ENCODE data around the gene TMEM101.
"Not testable (repeated sequence)": the region's sequence is repeated elsewhere in the genome, so short reads cannot be mapped to it uniquely, and the experiment has no call there.

TMEM101 gene

DNA sequence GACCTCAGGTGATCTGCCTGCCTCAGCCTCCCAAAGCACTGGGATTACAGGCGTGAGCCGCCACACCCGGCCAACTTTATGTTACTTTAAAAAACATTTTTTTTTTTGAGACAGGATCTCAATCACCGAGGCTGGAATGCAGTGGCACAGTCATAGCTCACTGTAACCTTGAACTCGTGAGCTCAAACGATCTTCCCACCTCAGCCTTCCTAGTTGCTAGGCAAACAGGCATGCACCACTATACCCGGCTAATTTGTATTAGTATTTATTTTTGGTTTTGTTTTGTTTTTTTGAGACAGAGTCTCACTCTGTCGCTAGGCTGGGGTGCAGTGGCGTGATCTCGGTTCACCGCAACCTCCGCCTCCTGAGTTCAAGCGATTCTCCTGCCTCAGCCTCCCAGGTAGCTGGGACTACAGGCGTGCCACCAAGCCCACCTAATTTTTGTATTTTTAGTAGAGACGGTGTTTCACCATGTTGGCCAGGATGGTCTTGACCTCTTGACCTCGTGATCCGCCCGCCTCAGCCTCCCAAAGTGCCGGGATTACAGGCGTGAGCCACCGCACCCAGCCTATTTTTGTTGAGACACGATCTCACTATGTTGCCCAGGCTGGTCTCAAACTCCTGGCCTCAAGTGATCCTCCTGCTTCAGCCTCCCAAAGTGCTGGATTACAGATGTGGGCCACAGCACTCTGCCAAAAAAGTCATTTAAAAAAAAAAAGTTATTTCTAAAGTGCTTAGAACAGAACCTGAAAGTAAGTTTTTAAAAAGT lies 42.1 kb downstream of the TMEM101 start:
- not testable (repeated sequence) for DNase-seq

DNA sequence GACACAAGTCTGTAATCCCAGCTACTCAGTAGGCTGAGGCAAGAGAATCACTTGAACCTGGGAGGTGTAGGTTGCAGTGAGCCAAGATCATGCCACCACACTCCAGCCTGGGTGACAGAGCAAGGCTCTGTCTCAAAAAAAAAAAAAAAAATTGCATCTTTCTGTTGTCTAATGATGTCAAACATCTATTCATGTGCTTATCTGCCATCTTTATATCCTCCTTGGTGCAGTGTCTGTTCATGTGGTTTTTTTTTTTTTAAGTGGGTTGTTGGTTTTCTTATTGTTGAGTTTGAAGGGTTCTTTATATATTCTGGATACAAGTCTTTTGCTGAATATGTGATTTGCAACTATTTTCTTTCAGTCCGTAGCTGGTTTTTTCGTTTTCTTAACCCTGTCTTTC lies 43.3 kb downstream of the TMEM101 start:
- DNase-seq, result not testable (repeated sequence)

DNA sequence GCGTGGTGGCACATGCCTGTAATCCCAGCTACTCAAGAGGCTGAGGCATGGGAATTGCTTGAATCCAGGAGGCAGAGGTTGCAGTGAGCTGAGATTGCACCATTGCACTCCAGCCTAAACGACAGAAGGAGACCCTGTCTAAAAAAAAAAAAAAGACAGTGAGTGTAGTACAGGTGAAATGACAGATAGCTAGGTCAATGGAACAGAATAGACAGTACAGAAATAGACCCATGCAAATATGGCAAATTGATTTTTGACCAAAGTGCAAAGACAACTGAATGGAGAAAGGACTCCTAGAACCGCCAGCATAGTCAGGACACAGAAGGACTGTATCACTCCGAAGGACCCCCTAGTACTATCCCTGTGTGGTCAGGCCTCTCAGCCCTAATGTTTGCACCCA lies 44.4 kb downstream of the TMEM101 start:
- DNase-seq, result no peak

DNA sequence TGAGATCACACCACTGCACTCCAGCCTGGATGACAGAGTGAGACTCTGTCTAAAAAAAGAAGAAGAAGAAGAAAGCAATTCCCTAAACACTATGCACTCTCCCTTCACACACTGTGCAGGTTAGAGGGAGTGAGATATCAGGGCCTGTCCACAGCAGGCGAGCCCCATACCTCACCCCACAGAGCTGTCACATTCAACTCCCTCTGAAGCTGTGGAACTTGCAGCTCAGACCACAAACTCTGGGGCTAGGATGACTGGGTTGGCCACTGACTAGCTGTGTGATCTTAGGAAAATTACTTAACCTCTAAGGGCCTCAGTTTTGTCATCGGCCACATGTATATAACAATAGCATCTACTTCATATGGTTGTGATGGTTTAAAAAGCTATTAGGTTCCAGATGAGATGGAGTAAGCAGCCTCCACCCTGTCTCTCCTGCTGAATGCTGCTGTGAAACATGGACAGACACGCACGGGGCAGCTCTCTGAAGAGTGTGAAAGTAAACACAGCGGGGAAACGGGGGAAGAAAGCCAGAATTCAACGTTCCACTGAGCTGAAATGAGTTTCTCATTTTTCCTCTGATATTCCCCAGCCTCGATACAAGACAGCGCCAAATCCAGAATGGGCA lies 47.4 kb downstream of the TMEM101 start:
- DNase-seq, result no peak

DNA sequence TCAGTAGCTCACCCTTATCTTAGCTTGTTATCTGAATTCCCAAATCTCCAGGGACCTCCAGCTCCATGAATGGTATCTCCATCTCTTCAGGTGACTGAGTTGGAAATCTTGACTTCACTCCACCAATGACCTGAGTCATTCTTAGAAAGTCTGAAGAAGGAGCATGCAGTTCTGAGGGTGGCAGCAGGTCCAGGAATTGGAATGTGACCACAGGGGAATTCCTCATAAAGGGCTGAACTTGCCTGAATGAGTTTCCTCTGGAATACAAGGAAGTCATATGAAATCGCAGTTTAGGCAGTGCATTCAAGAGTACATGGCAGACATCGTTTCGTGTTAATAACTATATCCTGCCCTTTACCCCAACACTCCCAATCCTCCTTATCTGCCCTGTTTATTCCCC lies 48.5 kb downstream of the TMEM101 start:
- DNase-seq, result no peak

DNA sequence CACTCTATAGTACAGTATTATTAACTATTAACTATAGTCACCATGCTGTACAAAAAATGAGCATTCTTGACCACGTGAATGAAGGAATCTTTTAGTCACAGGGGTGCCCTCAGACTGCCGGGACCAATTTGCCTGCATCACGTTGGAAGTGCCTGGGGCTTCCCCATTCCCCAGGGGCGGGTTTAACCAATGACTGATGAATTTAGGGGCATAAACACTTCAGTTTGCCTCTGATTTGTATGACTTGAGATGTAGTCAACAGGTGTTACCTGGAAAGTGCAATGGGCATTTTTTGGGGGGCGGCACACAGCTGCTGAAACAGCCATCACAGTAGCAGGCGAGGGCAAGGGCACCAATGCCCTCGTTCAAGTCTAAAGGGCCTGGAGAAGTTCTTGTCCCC lies 52.3 kb downstream of the TMEM101 start:
- DNase-seq, result no peak

DNA sequence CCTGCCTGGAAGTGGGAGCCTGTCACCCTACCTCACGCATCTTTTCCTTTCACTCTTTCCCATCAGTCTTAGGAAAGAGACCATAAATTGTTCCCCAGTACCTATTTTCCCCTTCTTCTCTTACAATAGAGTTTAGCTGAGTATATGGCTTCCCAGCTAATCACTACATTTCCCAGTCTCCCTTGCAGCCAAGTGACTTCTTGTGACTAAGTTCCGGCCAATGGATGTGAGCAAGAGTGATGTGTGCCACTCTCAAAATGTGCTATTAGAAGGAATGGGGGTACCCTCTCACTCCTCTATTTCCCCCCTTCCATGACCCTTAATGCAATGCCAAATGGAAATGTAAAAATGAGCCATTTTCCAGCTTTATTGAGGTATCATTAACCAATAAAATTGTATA lies 52.8 kb downstream of the TMEM101 start:
- no peak for DNase-seq

DNA sequence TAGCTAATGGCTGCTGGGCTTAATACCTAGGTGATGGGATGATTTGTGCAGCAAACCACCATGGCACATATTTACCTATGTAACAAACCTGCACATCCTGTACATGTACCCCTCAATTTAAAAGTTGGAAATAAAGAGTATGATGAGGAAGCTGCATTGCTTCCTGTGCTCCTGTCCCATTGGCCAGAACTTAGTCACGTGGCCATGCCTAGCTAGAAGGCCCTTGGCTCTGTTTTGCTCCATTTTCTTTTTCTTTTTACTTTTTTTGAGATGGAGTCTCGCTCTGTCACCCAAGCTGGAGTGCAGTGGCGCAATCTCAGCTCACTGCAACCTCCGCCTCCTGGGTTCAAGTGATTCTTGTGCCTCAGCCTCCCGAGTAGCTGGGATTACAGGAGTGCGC lies 53.5 kb downstream of the TMEM101 start:
- DNase-seq, result not testable (repeated sequence)

Data from activated CD8-positive, alpha-beta memory T cell treated with anti-CD3 and anti-CD28 coated beads, Interleukin-2, amount 50 U/mL, for 4 hours (primary cell).